ENCODE measurements around the gene TSSC4. TPM values are rescaled to one million over a fixed set of nuclear protein-coding genes. Genes with fewer than 3 reads are reported as not detected.

Gene TSSC4
- total RNA-seq, 2 experiments from 2014 or later = 41.9 to 42.0 TPM

- intact Hi-C loops (cut with micrococcal nuclease) = loop anchor here (1.0 kb wide), 5 partner anchors 20 to 254 kb away; partner anchors contain the start of gene TSSC4
- Mint-ChIP-seq H3K9me3 (no peaks in the 10 kb centered on the region), H3K36me3 (ENCODE audit: low read depth) (no peaks in the 10 kb centered on the region), H3K4me3 (no peak overlapping the region), H3K27ac (no peak overlapping the region), H3K27me3 (ENCODE audit: low read depth) (no peaks in the 10 kb centered on the region), H3K4me1 (ENCODE audit: low read depth) (peaks cover 2% of the 10 kb centered on the region)
- CTCF ChIA-PET = interaction anchor here (0.5 to 7.9 kb wide), 23 partner anchors 11 to 582 kb away, joined by 3 to 197 read pairs (median 5); partner anchors contain the start of genes C11orf21, KCNQ1, TSPAN32 and TSSC4
- DNase-seq = peak; percentile 75
These were observed 20.1 kb downstream of the TSSC4 start for GRCh38 chr11:2420502-2421225.

- Mint-ChIP-seq H3K27me3 (ENCODE audit: low read depth) (no peaks in the 10 kb centered on the region), H3K27ac (no peak overlapping the region), H3K4me3 (no peak overlapping the region), H3K36me3 (ENCODE audit: low read depth) (no peaks in the 10 kb centered on the region), H3K9me3 (no peaks in the 10 kb centered on the region), H3K4me1 (ENCODE audit: low read depth) (peaks cover 2% of the 10 kb centered on the region)
- intact Hi-C loops (cut with micrococcal nuclease) = no loop called here
- DNase-seq = no peak
- CTCF ChIA-PET = interaction anchor here (0.5 to 7.9 kb wide), 23 partner anchors 12 to 582 kb away, joined by 3 to 197 read pairs (median 5); partner anchors contain the start of genes C11orf21, KCNQ1, TSPAN32 and TSSC4
These were observed 20.9 kb downstream of the TSSC4 start for GRCh38 chr11:2421226-2421994.

- intact Hi-C loops (cut with micrococcal nuclease) = no loop called here
- H3K36me3 Mint-ChIP-seq (ENCODE audit: low read depth) = no peaks in the 10 kb centered on the region
- no peaks in the 10 kb centered on the region for H3K9me3 Mint-ChIP-seq
- no peak overlapping the region for H3K4me3 Mint-ChIP-seq
- DNase-seq = no peak
- no peaks in the 10 kb centered on the region for H3K27me3 Mint-ChIP-seq (ENCODE audit: low read depth)
- no peak overlapping the region for H3K27ac Mint-ChIP-seq
- CTCF ChIA-PET = interaction anchor here (1.3 to 7.9 kb wide), 6 partner anchors 21 to 470 kb away, joined by 3 to 197 read pairs (median 14); partner anchors contain the start of genes C11orf21, TSPAN32 and TSSC4
- peaks cover 2% of the 10 kb centered on the region for H3K4me1 Mint-ChIP-seq (ENCODE audit: low read depth)
These were observed 21.4 kb downstream of the TSSC4 start for GRCh38 chr11:2421996-2422395.

GRCh38 chr11:2422461-2423156 is 22.1 kb downstream of the TSSC4 start:
- no peaks in the 10 kb centered on the region for H3K9me3 Mint-ChIP-seq
- CTCF ChIA-PET = interaction anchor here (0.5 to 7.9 kb wide), 4 partner anchors 110 to 640 kb away, joined by 3 to 197 read pairs (median 42); partner anchors contain the start of genes C11orf21 and TSPAN32
- H3K4me3 Mint-ChIP-seq = no peak overlapping the region
- no peaks in the 10 kb centered on the region for H3K27me3 Mint-ChIP-seq (ENCODE audit: low read depth)
- no peak for DNase-seq
- intact Hi-C loops (cut with micrococcal nuclease) = no loop called here
- no peak overlapping the region for H3K27ac Mint-ChIP-seq
- H3K4me1 Mint-ChIP-seq (ENCODE audit: low read depth) = peaks cover 2% of the 10 kb centered on the region
- no peaks in the 10 kb centered on the region for H3K36me3 Mint-ChIP-seq (ENCODE audit: low read depth)

GRCh38 chr11:2423157-2424025 is 22.8 kb downstream of the TSSC4 start:
- H3K4me1 Mint-ChIP-seq (ENCODE audit: low read depth) = peaks cover 2% of the 10 kb centered on the region
- H3K36me3 Mint-ChIP-seq (ENCODE audit: low read depth) = no peaks in the 10 kb centered on the region
- no peak for DNase-seq
- H3K9me3 Mint-ChIP-seq = no peaks in the 10 kb centered on the region
- no peak overlapping the region for H3K4me3 Mint-ChIP-seq
- no peaks in the 10 kb centered on the region for H3K27me3 Mint-ChIP-seq (ENCODE audit: low read depth)
- intact Hi-C loops (cut with micrococcal nuclease) = no loop called here
- no peak overlapping the region for H3K27ac Mint-ChIP-seq
- CTCF ChIA-PET = interaction anchor here (0.5 to 7.9 kb wide), 3 partner anchors 110 to 639 kb away, joined by 3 to 197 read pairs (median 81); partner anchors contain the start of genes C11orf21 and TSPAN32

- Mint-ChIP-seq H3K27ac (no peak overlapping the region), H3K36me3 (ENCODE audit: low read depth) (no peaks in the 10 kb centered on the region), H3K4me3 (no peak overlapping the region), H3K4me1 (ENCODE audit: low read depth) (no peaks in the 10 kb centered on the region), H3K27me3 (ENCODE audit: low read depth) (no peaks in the 10 kb centered on the region), H3K9me3 (no peaks in the 10 kb centered on the region)
- CTCF ChIA-PET = interaction anchor here (0.7 to 7.9 kb wide), 3 partner anchors 101 to 559 kb away, joined by 3 to 81 read pairs (median 3); no protein-coding TSS in a partner anchor
- intact Hi-C loops (cut with micrococcal nuclease) = no loop called here
- DNase-seq = no peak
These were observed 24.4 kb downstream of the TSSC4 start for GRCh38 chr11:2424811-2425495.

- no peaks in the 10 kb centered on the region for H3K36me3 Mint-ChIP-seq (ENCODE audit: low read depth)
- no peaks in the 10 kb centered on the region for H3K27me3 Mint-ChIP-seq (ENCODE audit: low read depth)
- intact Hi-C loops (cut with micrococcal nuclease) = no loop called here
- no peaks in the 10 kb centered on the region for H3K4me1 Mint-ChIP-seq (ENCODE audit: low read depth)
- DNase-seq = no peak
- H3K27ac Mint-ChIP-seq = no peak overlapping the region
- CTCF ChIA-PET = interaction anchor here (1.1 to 7.9 kb wide), 2 partner anchors 101 to 107 kb away, joined by 3 to 81 read pairs; no protein-coding TSS in a partner anchor
- no peak overlapping the region for H3K4me3 Mint-ChIP-seq
- H3K9me3 Mint-ChIP-seq = no peaks in the 10 kb centered on the region
These were observed 25.0 kb downstream of the TSSC4 start for GRCh38 chr11:2425506-2425905.

- intact Hi-C loops (cut with micrococcal nuclease) = no loop called here
- no peaks in the 10 kb centered on the region for H3K36me3 Mint-ChIP-seq (ENCODE audit: low read depth)
- H3K4me3 Mint-ChIP-seq = no peak overlapping the region
- DNase-seq = no peak
- no peak overlapping the region for H3K27ac Mint-ChIP-seq
- no peaks in the 10 kb centered on the region for H3K4me1 Mint-ChIP-seq (ENCODE audit: low read depth)
- H3K27me3 Mint-ChIP-seq (ENCODE audit: low read depth) = no peaks in the 10 kb centered on the region
- CTCF ChIA-PET = interaction anchor here (7.9 kb wide), 1 partner anchor 107 kb away, joined by 81 read pairs; no protein-coding TSS in a partner anchor
- H3K9me3 Mint-ChIP-seq = no peaks in the 10 kb centered on the region
These were observed 25.7 kb downstream of the TSSC4 start for GRCh38 chr11:2426221-2426620.

GRCh38 chr11:2426826-2427521 is 26.4 kb downstream of the TSSC4 start:
- DNase-seq = no peak

GRCh38 chr11:2427721-2428321 is 27.3 kb downstream of the TSSC4 start:
- H3K4me3 Mint-ChIP-seq = no peak overlapping the region
- no peaks in the 10 kb centered on the region for H3K27me3 Mint-ChIP-seq (ENCODE audit: low read depth)
- CTCF ChIA-PET = interaction anchor here (0.7 to 1.8 kb wide), 8 partner anchors 15 to 461 kb away, joined by 3 to 39 read pairs (median 4); no protein-coding TSS in a partner anchor
- H3K36me3 Mint-ChIP-seq (ENCODE audit: low read depth) = no peaks in the 10 kb centered on the region
- intact Hi-C loops (cut with micrococcal nuclease) = loop anchor here (1.0 kb wide), 2 partner anchors 103 to 460 kb away; no protein-coding TSS in a partner anchor
- no peak overlapping the region for H3K27ac Mint-ChIP-seq
- H3K9me3 Mint-ChIP-seq = no peaks in the 10 kb centered on the region
- no peak for DNase-seq
- H3K4me1 Mint-ChIP-seq (ENCODE audit: low read depth) = no peaks in the 10 kb centered on the region

More at GRCh38 chr11:2426826-2427521, 26.4 kb downstream of the TSSC4 start:
- Mint-ChIP-seq H3K27ac (no peak overlapping the region), H3K36me3 (ENCODE audit: low read depth) (no peaks in the 10 kb centered on the region), H3K9me3 (no peaks in the 10 kb centered on the region), H3K4me1 (ENCODE audit: low read depth) (no peaks in the 10 kb centered on the region), H3K27me3 (ENCODE audit: low read depth) (no peaks in the 10 kb centered on the region), H3K4me3 (no peak overlapping the region)
- CTCF ChIA-PET = interaction anchor here (1.0 to 7.9 kb wide), 6 partner anchors 99 to 462 kb away, joined by 4 to 81 read pairs (median 8); no protein-coding TSS in a partner anchor
- intact Hi-C loops (cut with micrococcal nuclease) = no loop called here
